Posterior cingulate gyrus (tissue), 11 donors: ENCODE results near the gene CSF1.

Experiments used
- DNase-seq, 10 donors: peaks; one replicate each; pipeline versions ENCODE4 v3.0.0 to v3.0.0-alpha.2; 2020 to 2021; ENCODE audit warnings: mixed read lengths in 3 of 10
- intact Hi-C: fragments of 100-400 bp; cut with DNase I; formaldehyde crosslinking; loops from one replicate; pipeline ENCODE4 v1.15.1; 2023

CSF1 gene

GRCh38 chr1:109969146-109969829, 58.6 kb downstream of the CSF1 start:
- intact Hi-C loops, result no loop called here
- no peak for DNase-seq

- no peak for DNase-seq
These were observed 59.3 kb downstream of the CSF1 start for GRCh38 chr1:109969907-109970306.

GRCh38 chr1:109971559-109971958, 60.9 kb downstream of the CSF1 start:
- DNase-seq, result no peak
- intact Hi-C loops, result no loop called here

More at GRCh38 chr1:109969907-109970306, 59.3 kb downstream of the CSF1 start:
- intact Hi-C loops, result no loop called here

GRCh38 chr1:109974191-109974590, 63.5 kb downstream of the CSF1 start:
- intact Hi-C loops, result no loop called here
- DNase-seq, result no peak

- no peak for DNase-seq
- intact Hi-C loops, result no loop called here
These were observed 65.1 kb downstream of the CSF1 start for GRCh38 chr1:109975718-109976117.

- DNase-seq, result no peak
- intact Hi-C loops, result no loop called here
These were observed 66.1 kb downstream of the CSF1 start for GRCh38 chr1:109976762-109977161.

- intact Hi-C loops, result no loop called here
- no peak for DNase-seq
These were observed 66.6 kb downstream of the CSF1 start for GRCh38 chr1:109977225-109977624.

GRCh38 chr1:109977657-109978378, 67.2 kb downstream of the CSF1 start:
- intact Hi-C loops, result no loop called here
- no peak for DNase-seq

GRCh38 chr1:109978761-109979488, 68.3 kb downstream of the CSF1 start:
- intact Hi-C loops, result no loop called here
- no peak for DNase-seq

- intact Hi-C loops, result loop anchor here (5.0 kb wide), 3 partner anchors 57 to 432 kb away; partner anchors contain the start of gene GNAI3
- DNase-seq, result no peak
These were observed 68.9 kb downstream of the CSF1 start for GRCh38 chr1:109979489-109980091.
